Measurements from ENCODE around the gene XRN2. TPM values are rescaled to one million over a fixed set of nuclear protein-coding genes. Genes with fewer than 3 reads are reported as not detected.

Gene XRN2
- total RNA-seq, 2 experiments from 2014 or later, result 71.3 to 72.6 TPM

- ATAC-seq (no peak), DNase-seq (no peak)
- ChIA-PET POLR2A (no interaction called here), CTCF (no interaction called here)
- peaks cover 29% of the 10 kb centered on the region for H3K9me3 Mint-ChIP-seq
- intact Hi-C loops (cut with micrococcal nuclease), result no loop called here
- peaks cover 3% of the 10 kb centered on the region for H3K36me3 Mint-ChIP-seq (ENCODE audit: low read depth)
- H3K4me1 Mint-ChIP-seq (ENCODE audit: low read depth), result no peaks in the 10 kb centered on the region
- H3K4me3 Mint-ChIP-seq, result no peak overlapping the region
- H3K27me3 Mint-ChIP-seq, result peaks cover 6% of the 10 kb centered on the region
- TF ChIP-seq CTCF (IDR thresholded peaks at IDR 0.05), result no peak
- H3K27ac Mint-ChIP-seq, result no peak overlapping the region
These were observed 121.7 kb downstream of the XRN2 start for GRCh38 chr20:21424846-21425245.

GRCh38 chr20:21430020-21430419 is 126.9 kb downstream of the XRN2 start:
- POLR2A ChIA-PET, result interaction anchor here (0.6 kb wide), 1 partner anchor 10 kb away, joined by 3 read pairs; no protein-coding TSS in a partner anchor
- no peak overlapping the region for H3K4me3 Mint-ChIP-seq
- intact Hi-C loops (cut with micrococcal nuclease), result no loop called here
- peaks cover 9% of the 10 kb centered on the region for H3K9me3 Mint-ChIP-seq
- DNase-seq (no peak), ATAC-seq (no peak)
- no peak overlapping the region for H3K27ac Mint-ChIP-seq
- TF ChIP-seq CTCF (IDR thresholded peaks at IDR 0.05), result no peak
- peaks cover 14% of the 10 kb centered on the region for H3K27me3 Mint-ChIP-seq
- no peaks in the 10 kb centered on the region for H3K4me1 Mint-ChIP-seq (ENCODE audit: low read depth)
- peaks cover 2% of the 10 kb centered on the region for H3K36me3 Mint-ChIP-seq (ENCODE audit: low read depth)
- CTCF ChIA-PET, result no interaction called here

- H3K27ac Mint-ChIP-seq, result no peak overlapping the region
- peaks cover 21% of the 10 kb centered on the region for H3K27me3 Mint-ChIP-seq
- no peaks in the 10 kb centered on the region for H3K4me1 Mint-ChIP-seq (ENCODE audit: low read depth)
- no peaks in the 10 kb centered on the region for H3K36me3 Mint-ChIP-seq (ENCODE audit: low read depth)
- TF ChIP-seq CTCF (IDR thresholded peaks at IDR 0.05), result no peak
- H3K9me3 Mint-ChIP-seq, result no peaks in the 10 kb centered on the region
- ChIA-PET CTCF (no interaction called here), POLR2A (no interaction called here)
- no peak overlapping the region for H3K4me3 Mint-ChIP-seq
- DNase-seq (no peak), ATAC-seq (no peak)
- intact Hi-C loops (cut with micrococcal nuclease), result no loop called here
These were observed 129.8 kb downstream of the XRN2 start for GRCh38 chr20:21432911-21433310.

- no peak for TF ChIP-seq CTCF (IDR thresholded peaks at IDR 0.05)
- H3K4me1 Mint-ChIP-seq (ENCODE audit: low read depth), result no peaks in the 10 kb centered on the region
These were observed 130.3 kb downstream of the XRN2 start for GRCh38 chr20:21433329-21433890.

GRCh38 chr20:21435576-21435975 is 132.4 kb downstream of the XRN2 start:
- no peak for TF ChIP-seq CTCF (IDR thresholded peaks at IDR 0.05)
- Mint-ChIP-seq H3K27ac (no peak overlapping the region), H3K9me3 (no peaks in the 10 kb centered on the region), H3K4me3 (no peak overlapping the region), H3K36me3 (ENCODE audit: low read depth) (no peaks in the 10 kb centered on the region), H3K4me1 (ENCODE audit: low read depth) (no peaks in the 10 kb centered on the region), H3K27me3 (peaks cover 19% of the 10 kb centered on the region)
- CTCF ChIA-PET, result no interaction called here
- DNase-seq (no peak), ATAC-seq (no peak)
- POLR2A ChIA-PET, result no interaction called here
- intact Hi-C loops (cut with micrococcal nuclease), result no loop called here

More at GRCh38 chr20:21433329-21433890, 130.3 kb downstream of the XRN2 start:
- intact Hi-C loops (cut with micrococcal nuclease), result no loop called here
- no peak overlapping the region for H3K27ac Mint-ChIP-seq
- no peaks in the 10 kb centered on the region for H3K9me3 Mint-ChIP-seq
- no peak for ATAC-seq
- POLR2A ChIA-PET, result no interaction called here
- CTCF ChIA-PET, result no interaction called here
- no peaks in the 10 kb centered on the region for H3K36me3 Mint-ChIP-seq (ENCODE audit: low read depth)
- H3K27me3 Mint-ChIP-seq, result peaks cover 19% of the 10 kb centered on the region
- no peak overlapping the region for H3K4me3 Mint-ChIP-seq
- DNase-seq, result no peak
